GM10847 (cell line): ENCODE results near the gene H2AZ2.

ENCODE experiments used
- POLR2A ChIP-seq: IDR thresholded peaks from 2 replicates; pipeline ENCODE4 v1.6.1; 2011; ENCODE audit not compliant: insufficient read length; ENCODE audit errors: extremely low read depth

Gene H2AZ2

GRCh38 chr7:44881066-44881600, 33.2 kb upstream of the H2AZ2 start:
- TF ChIP-seq POLR2A: no peak

DNA sequence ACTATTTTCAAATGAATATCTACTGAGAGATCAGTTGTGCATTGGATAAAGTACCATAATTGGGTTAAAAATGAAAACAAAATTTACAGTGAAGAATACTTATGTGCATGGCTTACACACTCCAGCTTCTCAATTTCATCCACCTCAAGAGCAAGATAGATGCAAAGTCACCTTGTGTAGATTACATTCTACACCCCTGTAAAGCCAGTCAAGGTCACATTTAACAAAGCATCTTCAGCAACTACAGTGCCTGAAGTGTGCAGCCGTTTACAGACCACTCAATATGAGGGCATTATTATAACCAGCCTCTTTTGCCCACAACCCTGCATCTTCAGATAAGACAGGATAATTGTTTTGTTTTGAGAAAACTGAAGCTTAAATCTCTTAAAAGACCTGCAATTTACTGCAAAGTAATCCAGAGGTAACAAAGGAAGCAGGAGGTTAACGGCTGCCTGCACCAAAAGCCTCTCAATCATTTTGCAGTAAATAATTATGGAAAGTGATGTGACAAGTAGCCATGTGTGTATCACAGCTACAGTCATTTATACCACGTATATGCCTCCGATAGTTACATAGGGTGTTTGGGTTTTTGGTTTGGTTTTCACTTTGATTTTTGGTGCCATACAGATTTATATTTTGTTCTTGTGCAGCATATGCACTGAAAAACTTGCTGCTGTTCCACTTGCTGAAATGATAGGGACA, 32.6 kb upstream of the H2AZ2 start:
- TF ChIP-seq POLR2A: no peak

DNA sequence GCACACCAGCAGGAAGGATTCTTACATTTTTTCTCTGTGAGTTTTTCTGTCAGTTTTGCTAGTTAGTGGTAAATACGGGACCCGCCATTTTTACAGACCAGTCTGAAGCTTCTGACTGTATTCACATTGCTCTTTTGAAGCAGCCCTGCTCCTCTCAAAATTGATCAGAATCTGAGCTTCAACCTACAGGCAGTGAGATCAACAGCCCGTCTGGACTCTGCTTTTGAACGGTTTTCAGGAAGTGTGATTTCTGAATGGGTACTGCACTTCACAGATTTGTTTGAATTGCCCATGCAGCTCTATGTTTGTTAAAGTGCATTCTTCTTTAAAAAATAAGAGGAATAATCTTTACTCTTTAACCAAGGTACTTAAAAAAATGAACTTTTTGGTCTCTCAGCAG, 28.5 kb upstream of the H2AZ2 start:
- TF ChIP-seq POLR2A: no peak

- no peak for TF ChIP-seq POLR2A
Observed at GRCh38 chr7:44875241-44875640, 27.4 kb upstream of the H2AZ2 start.

- TF ChIP-seq POLR2A: no peak
Observed at GRCh38 chr7:44872787-44873186, 24.9 kb upstream of the H2AZ2 start.

GRCh38 chr7:44867073-44867995, 19.4 kb upstream of the H2AZ2 start:
- no peak for TF ChIP-seq POLR2A

- no peak for TF ChIP-seq POLR2A
Observed at GRCh38 chr7:44858161-44858560, 10.3 kb upstream of the H2AZ2 start.

DNA sequence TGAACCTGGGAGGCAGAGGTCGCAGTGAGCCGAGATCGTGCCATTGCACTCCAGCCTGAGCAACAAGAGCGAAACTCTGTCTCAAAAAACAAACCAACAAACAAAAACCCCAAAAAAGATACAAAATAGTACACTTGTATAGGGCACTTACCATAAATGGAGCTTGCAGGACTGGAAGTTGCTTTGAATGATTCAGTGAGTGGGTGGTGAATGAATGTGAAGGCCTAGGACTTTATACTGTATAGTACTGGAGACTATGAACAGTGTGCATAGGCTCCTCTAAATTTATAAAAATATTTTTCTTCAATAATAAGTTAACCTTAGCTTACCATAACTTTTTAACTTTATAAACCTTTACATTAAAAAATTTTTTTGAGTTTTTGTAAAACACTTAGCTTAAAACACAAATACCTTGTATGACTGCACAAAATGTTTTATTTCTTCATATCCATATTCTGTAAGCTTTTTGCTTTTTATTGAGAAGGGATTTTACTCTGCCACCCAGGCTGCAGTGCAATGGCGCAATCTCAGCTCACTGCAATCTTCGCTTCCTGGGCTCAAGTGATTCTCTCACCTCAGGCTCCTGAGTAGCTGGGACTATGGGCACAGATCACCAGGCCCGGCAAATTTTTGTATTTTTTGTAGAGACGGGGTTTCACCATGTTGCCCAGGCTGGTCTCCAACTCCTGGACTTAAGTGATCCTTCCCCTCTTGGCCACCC, 6.9 kb upstream of the H2AZ2 start:
- no peak for TF ChIP-seq POLR2A

- TF ChIP-seq POLR2A: no peak
Observed at GRCh38 chr7:44853391-44853790, 5.5 kb upstream of the H2AZ2 start.

DNA sequence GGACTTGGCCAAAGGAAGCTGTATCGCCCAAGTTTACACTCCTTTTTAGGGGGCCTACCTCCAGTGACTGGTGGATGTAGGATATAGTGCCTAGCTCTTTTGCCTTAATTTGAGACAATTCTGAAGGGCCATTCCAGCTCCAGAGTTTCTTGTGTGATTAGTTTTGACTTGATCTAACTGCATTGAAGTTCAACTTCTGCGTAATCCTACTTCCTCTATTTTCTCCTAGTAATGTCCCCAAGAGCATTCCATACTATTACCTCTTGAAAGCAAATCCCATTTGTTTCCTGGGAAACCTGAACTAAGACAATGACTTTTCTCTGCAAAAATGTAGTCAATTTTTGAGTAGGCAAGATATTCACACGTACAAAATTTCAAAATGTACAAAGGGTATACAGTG, 4.7 kb upstream of the H2AZ2 start:
- TF ChIP-seq POLR2A: no peak

DNA sequence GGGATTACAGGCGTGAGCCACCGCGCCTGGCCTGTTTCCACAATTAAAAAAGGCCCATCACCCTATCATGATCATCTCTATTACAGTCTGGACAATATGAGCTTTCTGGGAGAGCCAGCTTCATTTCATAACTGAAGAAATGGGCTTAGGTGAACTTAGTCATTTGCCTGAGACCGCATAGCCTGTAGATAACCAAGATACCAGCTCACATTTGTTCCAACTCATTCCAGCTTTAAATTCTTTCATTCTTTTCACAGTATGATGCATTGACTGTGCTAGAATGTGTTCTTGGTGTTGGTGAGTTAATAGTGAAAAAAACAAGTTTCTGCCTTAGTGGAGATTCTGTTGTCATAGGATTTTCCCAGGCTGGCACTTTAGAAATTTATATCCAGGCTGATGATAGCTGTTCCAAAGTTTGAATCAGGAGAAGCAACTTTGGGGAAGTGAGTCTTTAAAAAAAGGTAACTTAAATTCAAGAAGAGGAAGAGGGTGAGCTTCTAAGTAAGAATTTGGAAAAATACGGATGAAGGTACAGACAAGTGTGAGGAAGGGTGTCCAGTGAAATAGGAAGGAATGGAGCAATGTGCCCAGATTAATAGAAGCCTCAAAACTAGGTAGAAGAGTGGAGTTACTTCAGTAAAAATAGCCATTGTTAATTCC, 2.1 kb upstream of the H2AZ2 start:
- no peak for TF ChIP-seq POLR2A

DNA sequence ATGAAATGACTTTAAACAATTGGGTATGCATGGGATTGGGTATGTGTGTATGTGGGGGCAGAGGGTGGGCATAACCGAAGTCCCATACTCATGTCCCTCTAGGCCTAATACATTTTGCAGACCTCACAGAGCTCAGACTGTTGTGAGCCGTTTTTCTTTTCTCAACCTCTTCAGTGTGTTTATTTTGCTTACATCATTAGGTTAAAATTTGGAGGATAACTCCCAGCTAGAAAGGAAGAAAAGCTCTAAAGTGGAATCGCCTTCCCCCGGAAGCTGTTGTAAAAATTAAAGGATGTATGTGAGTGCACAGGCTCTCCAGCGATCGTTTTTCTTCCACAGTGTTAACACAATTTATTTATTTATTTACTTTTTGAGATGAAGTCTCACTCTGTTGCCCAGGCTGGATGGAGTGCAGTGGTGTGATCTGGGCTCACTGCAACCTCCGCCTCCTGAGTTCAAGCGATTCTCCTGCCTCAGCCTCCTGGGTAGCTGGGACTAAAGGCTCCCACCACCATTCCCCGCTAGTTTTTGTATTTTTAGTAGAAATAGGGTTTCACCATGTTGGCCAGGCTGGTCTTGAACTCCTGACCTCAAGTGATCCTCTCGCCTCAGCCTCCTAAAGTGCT, 1.5 kb upstream of the H2AZ2 start:
- TF ChIP-seq POLR2A: no peak

DNA sequence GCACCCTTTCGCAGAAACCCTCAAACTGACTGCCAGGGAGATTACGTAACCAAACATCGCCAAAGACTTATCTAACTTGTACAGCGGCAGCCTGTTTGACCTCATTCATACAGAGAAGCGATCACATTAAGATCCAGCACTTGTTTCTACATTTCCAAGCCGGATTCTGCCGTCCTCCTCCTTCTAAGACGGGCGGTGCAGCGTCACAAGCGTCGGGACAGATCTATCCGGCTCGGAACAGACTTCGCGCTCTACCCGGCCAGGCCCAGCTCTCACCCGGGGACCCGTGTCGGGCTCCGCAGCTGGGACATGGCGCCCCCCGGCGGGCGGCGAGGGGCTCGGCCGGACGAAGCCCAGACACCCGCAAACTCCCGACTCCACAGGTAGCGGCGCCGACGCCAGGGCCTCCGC, 373 bp downstream of the H2AZ2 start:
- TF ChIP-seq POLR2A: no peak

- no peak for TF ChIP-seq POLR2A
Observed at GRCh38 chr7:44846816-44847508, 925 bp downstream of the H2AZ2 start.
